Stromal cell of bone marrow (primary cell): ENCODE results near the gene ZNF605.
"Not testable (repeated sequence)": the region's sequence is repeated elsewhere in the genome, so short reads cannot be mapped to it uniquely, and the experiment has no call there.

Experiments
- DNase-seq: peaks from one replicate; pipeline ENCODE4 v3.0.0-alpha.2; 2012; ENCODE audit warnings: low read depth

The ZNF605 gene

DNA sequence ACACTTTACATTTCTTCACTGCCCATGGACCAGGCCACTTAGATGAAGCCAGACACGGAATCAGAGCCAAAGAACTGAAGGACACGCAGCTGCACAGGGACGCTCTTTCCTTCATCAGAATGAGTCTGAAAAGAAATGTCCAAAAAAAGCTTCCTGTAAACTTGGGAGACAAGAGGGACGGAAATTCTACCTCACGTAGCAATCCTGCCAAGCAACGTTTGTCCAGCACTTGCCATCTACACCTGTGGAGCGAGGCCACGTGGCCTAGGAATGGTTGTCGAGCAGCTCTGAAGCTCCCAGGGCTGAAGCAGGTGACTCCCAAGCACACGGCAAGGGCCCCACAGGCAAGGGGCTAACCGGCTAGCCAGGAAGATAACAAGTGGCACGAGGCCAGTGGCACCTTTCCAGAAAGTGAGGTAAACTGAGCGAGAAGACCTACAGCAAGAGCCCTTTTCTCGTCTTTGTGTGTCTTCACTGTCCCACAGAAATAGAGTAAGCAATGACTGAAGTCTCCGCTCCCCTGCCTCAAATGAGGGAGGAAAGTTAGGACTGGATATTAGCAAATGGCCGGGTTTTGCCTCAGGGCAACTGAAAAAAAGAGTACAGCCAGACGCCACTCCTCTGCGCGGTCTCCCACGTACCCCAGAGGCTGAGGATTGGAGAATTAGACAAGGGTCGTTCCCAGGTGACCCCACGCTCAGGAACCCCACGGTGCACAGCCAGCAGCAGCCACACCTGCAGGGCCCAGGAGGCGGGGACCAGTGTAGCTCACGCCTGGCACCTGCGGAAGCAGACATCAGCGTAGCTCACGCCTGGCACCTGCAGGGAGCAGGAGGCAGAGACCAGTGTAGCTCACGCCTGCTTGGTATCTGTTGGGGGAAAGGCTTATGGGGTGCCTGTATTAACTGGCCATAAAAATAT lies 7.7 kb downstream of the ZNF605 start:
- no peak for DNase-seq

- no peak for DNase-seq
Observed at GRCh38 chr12:132946246-132946820, 9.8 kb downstream of the ZNF605 start.

DNA sequence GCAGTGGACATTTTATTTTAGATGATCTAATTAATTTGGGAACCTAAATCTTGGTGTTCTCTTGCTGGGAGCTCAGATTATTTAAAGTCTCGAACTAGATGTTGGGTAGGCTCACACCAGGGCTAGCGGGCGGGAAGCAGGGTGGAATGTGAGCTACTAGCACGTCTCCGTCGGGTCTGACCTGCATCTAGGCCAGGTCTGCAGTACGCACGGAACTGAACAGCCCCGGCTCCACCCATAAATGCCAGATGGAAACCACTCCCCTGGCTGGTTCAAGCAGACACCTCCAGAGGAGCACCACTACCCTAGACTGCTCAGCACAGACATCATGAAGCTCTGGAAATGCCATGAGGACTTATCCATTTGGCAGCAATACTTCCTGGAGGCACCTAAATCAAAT lies 10.3 kb downstream of the ZNF605 start:
- no peak for DNase-seq

GRCh38 chr12:132942611-132943010 lies 13.5 kb downstream of the ZNF605 start:
- DNase-seq, result no peak

DNA sequence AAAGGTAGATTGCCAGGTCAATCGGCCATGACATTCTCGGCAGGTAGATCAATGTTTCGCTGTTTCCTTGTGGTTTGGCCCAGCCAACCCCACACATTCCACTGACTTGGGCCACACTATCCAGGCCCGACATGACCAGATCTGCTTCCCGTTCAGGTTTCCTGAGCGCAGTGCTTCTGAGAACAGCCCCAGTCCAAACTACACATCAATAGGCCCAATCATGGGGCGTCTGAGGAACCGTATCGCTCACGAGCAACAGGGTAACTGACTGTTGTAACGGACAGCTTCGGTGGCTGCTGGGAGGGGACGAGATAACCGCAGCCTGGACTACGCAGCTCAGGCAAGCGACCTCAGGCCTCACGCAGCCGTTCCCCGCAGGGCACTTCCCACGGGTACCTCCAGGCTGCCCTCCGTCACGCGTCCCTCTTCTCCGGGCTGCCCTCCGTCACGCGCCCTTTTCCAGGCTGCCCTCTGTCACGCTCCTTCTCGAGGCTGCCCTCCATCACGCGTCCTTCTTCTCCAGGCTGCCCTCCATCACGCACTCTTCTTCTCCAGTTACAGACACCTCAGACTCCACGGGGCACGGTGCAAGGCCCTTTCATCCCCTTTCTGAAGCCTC lies 14.7 kb downstream of the ZNF605 start:
- no peak for DNase-seq

- no peak for DNase-seq
Observed at GRCh38 chr12:132940071-132940719, 15.9 kb downstream of the ZNF605 start.

DNA sequence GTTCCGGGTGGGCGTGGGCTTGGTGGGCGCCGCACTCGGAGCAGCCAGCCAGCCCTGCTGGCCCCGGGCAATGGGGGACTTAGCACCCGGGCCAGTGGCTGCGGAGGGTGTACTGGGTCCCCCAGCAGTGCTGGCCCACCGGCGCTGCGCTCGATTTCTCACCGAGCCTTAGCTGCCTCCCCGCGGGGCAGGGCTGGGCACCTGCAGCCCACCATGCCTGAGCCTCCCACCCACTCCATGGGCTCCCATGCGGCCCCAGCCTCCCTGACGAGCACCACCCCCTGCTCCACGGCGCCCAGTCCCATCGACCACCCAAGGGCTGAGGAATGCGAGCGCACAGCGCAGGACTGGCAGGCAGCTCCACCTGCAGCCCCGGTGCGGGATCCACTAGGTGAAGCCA lies 17.3 kb downstream of the ZNF605 start:
- DNase-seq, result not testable (repeated sequence)

DNA sequence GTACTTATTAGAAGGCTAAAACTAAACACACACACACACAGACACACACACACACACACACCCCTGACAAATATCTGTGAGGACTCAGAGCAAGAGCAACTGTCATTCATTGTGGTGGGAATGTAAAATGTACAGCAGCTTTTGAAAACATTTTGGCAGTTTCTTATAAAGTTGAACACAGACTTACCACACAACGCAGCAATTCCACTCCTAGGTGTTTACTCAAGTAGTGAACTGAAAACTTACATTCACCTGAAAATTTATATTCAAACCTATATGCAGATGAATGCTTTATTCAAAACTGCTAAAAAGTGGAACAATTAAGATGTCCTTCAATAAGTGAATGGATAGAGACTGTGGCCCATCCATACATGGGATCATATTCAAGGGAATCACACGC lies 18.6 kb downstream of the ZNF605 start:
- no peak for DNase-seq

GRCh38 chr12:132936921-132937320 lies 19.2 kb downstream of the ZNF605 start:
- not testable (repeated sequence) for DNase-seq

DNA sequence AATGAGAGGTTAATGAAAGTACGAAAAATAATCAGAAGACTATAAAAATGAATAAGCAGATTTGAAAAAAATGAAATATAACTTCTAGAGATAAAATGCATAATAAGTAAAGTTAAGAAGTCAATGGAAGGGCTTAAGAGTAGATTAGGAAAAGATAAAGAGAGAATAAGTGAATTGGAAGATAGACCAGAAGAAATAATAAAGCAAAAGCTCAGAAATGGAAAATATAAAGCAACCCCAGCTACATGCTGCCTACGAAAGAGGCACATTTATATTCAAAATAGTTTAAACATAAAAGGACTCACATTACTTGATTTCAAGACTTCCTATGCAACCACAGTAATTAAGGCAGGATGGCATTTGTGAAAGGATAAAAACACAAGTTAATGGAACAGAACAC lies 19.9 kb downstream of the ZNF605 start:
- DNase-seq, result no peak

- no peak for DNase-seq
Observed at GRCh38 chr12:132926415-132926833, 29.7 kb downstream of the ZNF605 start.

- no peak for DNase-seq
Observed at GRCh38 chr12:132925597-132926414, 30.3 kb downstream of the ZNF605 start.

DNA sequence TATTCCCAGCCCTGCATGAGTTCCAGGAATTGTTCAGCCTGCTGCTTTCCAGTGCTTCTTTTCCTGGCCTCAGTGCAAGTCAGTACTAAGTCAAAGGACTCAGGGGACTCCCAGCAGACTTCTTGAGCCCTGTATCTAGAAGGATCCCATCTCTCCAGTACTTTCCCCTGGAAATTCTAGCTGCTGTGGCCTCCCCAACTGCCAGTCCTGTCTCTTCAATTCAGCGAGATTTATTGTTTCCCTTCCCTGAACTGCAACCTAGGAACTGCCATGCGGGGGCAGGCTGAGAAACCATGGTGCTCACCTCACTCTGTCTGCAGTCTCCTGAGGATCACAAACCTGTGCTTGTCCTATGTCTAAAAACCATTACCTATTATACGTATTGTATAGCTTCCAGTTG lies 31.8 kb downstream of the ZNF605 start:
- DNase-seq, result no peak

DNA sequence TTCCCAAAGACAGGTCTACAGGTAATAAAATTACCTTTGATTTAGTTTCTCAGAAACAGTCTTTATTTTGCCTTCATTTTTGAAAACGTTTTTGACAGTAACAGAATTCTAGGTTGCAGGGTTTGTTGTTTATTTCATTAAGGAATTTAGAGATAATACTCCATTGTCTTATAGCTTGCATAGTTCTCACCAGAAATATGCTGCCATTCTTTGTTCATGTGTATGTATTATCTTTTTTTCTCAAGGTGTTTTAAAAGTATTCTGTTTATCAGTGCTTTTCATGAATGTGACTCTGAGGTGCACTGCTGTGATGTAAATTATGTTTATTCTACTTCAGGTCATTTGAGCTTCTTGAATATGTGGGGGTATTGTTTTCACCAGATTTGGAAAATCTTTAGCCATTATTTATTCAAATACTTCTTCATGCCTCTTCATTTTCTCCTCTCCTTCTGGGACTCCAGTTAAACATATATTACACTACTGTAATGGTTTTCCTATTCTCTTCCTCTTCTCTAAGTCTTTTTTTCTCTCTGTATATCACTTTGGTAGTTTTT lies 32.7 kb downstream of the ZNF605 start:
- DNase-seq, result no peak

DNA sequence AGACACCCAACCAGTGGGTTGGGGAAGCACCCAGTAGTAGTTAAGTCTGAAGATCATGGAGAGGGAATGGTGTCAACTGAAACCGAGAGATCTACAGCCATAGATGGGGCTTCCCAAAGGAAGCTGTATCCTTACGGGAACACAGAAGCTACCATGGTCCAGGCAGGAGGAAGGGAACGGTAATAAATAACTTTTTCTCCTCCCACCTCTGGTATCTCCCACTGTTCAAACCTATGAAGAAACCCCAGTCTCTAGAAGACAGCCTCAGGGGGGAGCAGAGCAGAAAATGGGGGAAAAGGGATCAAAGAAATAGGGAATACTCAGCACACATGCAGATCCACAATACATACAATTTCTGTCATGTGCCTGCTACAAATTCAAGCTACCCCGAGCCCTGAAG lies 33.4 kb downstream of the ZNF605 start:
- no peak for DNase-seq

- no peak for DNase-seq
Observed at GRCh38 chr12:132921685-132922084, 34.4 kb downstream of the ZNF605 start.

DNA sequence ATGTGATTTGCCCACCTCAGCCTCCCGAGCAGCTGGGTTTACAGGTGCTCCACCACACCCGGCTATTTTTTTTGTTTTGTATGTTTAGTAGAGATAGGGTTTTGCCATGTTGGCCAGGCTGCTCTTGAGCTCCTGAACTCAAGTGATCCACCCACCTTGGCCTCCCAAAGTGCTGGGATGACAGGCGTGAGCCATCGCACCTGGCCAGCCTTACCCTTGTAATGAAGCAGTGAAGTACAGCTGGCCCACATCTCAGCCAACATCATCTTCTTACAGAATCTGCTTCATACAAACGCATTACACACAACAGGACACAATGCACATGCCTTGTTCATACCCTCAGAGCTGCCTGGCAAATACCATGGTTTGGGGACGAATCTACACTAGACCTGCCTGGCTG lies 37.4 kb downstream of the ZNF605 start:
- DNase-seq, result no peak

- no peak for DNase-seq
Observed at GRCh38 chr12:132909030-132909368, 47.1 kb downstream of the ZNF605 start.

GRCh38 chr12:132908145-132909029 lies 47.7 kb downstream of the ZNF605 start:
- peak; percentile 95 for DNase-seq

- DNase-seq, result not testable (repeated sequence)
Observed at GRCh38 chr12:132907789-132908144, 48.3 kb downstream of the ZNF605 start.

DNA sequence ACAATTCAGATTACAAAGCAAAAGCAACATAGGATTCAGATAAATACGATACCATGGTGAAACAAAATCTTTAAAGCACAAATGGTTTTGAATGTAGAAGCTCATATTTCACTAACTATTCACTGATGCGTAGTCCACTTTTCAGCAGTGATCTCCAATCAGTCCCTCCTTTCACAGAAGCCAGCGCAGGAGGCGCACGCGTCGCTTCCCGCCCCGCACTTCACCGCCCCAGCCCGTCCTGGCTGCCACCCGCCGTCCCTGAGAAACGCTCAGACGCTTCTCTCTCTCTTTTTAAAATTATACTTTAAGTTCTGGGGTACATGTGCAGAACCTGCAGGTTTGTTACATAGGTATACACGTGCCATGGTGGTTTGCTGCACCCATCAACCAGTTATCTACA lies 48.9 kb downstream of the ZNF605 start:
- DNase-seq, result no peak
